Measurements from ENCODE around the gene CLEC4C.

CLEC4C gene

GRCh38 chr12:7719946-7720730 lies 27.0 kb downstream of the CLEC4C start:
- no peak for DNase-seq

- no peak for DNase-seq
Measured at GRCh38 chr12:7716381-7716780, 30.8 kb downstream of the CLEC4C start.

- DNase-seq, result no peak
Measured at GRCh38 chr12:7712841-7713442, 34.2 kb downstream of the CLEC4C start.

- DNase-seq, result no peak
Measured at GRCh38 chr12:7711133-7711532, 36.0 kb downstream of the CLEC4C start, which contains the start of gene DPPA3. Gene DPPA3, plus strand, starts transcription at chr12:7711433. Its CDS starts 138 bp downstream, at chr12:7711571.

- DNase-seq, result no peak
Measured at GRCh38 chr12:7709969-7710675, 37.1 kb downstream of the CLEC4C start.

GRCh38 chr12:7705846-7706245 lies 41.3 kb downstream of the CLEC4C start:
- DNase-seq, result no peak

- DNase-seq, result no peak
Measured at GRCh38 chr12:7695566-7696197, 51.5 kb downstream of the CLEC4C start, which contains the start of gene GDF3. Gene GDF3, minus strand, starts transcription at chr12:7695775. Its CDS starts 47 bp downstream, at chr12:7695728.

- DNase-seq, result no peak
Measured at GRCh38 chr12:7695237-7695560, 52.0 kb downstream of the CLEC4C start.

GRCh38 chr12:7694556-7695236 lies 52.5 kb downstream of the CLEC4C start:
- no peak for DNase-seq

GRCh38 chr12:7693793-7694192 lies 53.4 kb downstream of the CLEC4C start:
- DNase-seq, result no peak

- no peak for DNase-seq
Measured at GRCh38 chr12:7681535-7681934, 65.6 kb downstream of the CLEC4C start.

All from NCI-H1694 (cell line).